IMR-90 (cell line): Measurements from ENCODE around the gene MCRS1. TPM values are rescaled to one million over a fixed set of nuclear protein-coding genes. Genes with fewer than 3 reads are reported as not detected.

ENCODE experiments used
- ATAC-seq: fragments of 200-7000 bp; cut with Tn5 transposase; 2 replicates; pipeline ENCODE4 v1.9.1; 2020; ENCODE audit warnings: low read depth, mild to moderate bottlenecking, moderate library complexity
- BruUV-seq: library from RNA; stranded (reverse); fragments of 400-500 nt; replicated peaks from 2 replicates; lab custom pipeline; 2021; lab: Mats Ljungman, UMichigan
- CTCF ChIA-PET: fragments of 300-600 bp; formaldehyde crosslinking; extraction: SDS; loops from one replicate; lab custom pipeline; 2021; ENCODE audit warnings: antibody characterized with exemption; lab: Yijun Ruan, JAX
- POLR2A ChIA-PET: fragments of 300-600 bp; sonication (Branson Sonifier 250); formaldehyde crosslinking; loops from one replicate; lab custom pipeline; 2022; ENCODE audit warnings: antibody characterized with exemption; ENCODE audit not compliant: unreplicated experiment; lab: Charles Lee
- DNase-seq: peaks from one replicate; pipeline ENCODE4 v3.0.0; 2013
- H2AFZ ChIP-seq: replicated peaks from 2 replicates; pipeline ENCODE3; 2013; ENCODE audit warnings: low read length, mild to moderate bottlenecking; ENCODE audit not compliant: poor library complexity
- H2AK5ac ChIP-seq: 2 replicates; pipeline ENCODE4 v1.6.1; 2013; ENCODE audit warnings: low read depth, low read length, inconsistent platforms
- H2AK9ac ChIP-seq: replicated peaks from 2 replicates; pipeline ENCODE3; 2013; ENCODE audit warnings: mild to moderate bottlenecking, low read depth, low read length, moderate library complexity; ENCODE audit not compliant: poor library complexity
- H2BK120ac ChIP-seq: 2 replicates; pipeline ENCODE4 v1.6.1; 2013; ENCODE audit warnings: low read depth, low read length, inconsistent platforms
- H2BK15ac ChIP-seq: 3 replicates; pipeline ENCODE4 v1.6.1; 2013; ENCODE audit warnings: low read depth, low read length, inconsistent platforms
- H2BK20ac ChIP-seq: 2 replicates; pipeline ENCODE4 v1.6.1; 2013; ENCODE audit warnings: low read depth, mild to moderate bottlenecking, inconsistent platforms, low read length, moderate library complexity
- H2BK5ac ChIP-seq: 2 replicates; pipeline ENCODE4 v1.6.1; 2013; ENCODE audit warnings: mild to moderate bottlenecking, low read depth, low read length, inconsistent platforms; ENCODE audit not compliant: poor library complexity, severe bottlenecking
- H3K14ac ChIP-seq: replicated peaks from 2 replicates; pipeline ENCODE4 v1.6.1; 2013; ENCODE audit warnings: low read depth, low read length, inconsistent platforms
- H3K18ac ChIP-seq: 2 replicates; pipeline ENCODE4 v1.6.1; 2013; ENCODE audit warnings: low read depth, low read length, control low read depth
- H3K23ac ChIP-seq: 2 replicates; pipeline ENCODE4 v1.6.1; 2013; ENCODE audit warnings: low read depth, low read length, inconsistent platforms
- H3K27ac ChIP-seq: 2 replicates; pipeline ENCODE4 v1.5.1; 2013; ENCODE audit warnings: mild to moderate bottlenecking, control low read depth, low read length; ENCODE audit not compliant: insufficient read depth
- H3K27me3 ChIP-seq: 2 replicates; pipeline ENCODE4 v1.6.1; 2013; ENCODE audit warnings: low read length; ENCODE audit not compliant: control insufficient read depth, insufficient read depth
- H3K36me3 ChIP-seq: 2 replicates; pipeline ENCODE4 v1.6.1; 2013; ENCODE audit warnings: low read length, mixed read lengths; ENCODE audit not compliant: control insufficient read depth, insufficient read depth
- H3K4ac ChIP-seq: 2 replicates; pipeline ENCODE4 v1.6.1; 2013; ENCODE audit warnings: low read depth, low read length, inconsistent platforms
- H3K4me1 ChIP-seq: 2 replicates; pipeline ENCODE4 v1.6.1; 2013; ENCODE audit warnings: low read length, mixed read lengths; ENCODE audit not compliant: control insufficient read depth, insufficient read depth
- H3K4me2 ChIP-seq: 2 replicates; pipeline ENCODE4 v1.6.1; 2013; ENCODE audit warnings: low read depth, mild to moderate bottlenecking, control low read depth, low read length, moderate library complexity
- H3K4me3 ChIP-seq: 2 replicates; pipeline ENCODE4 v1.5.1; 2013; ENCODE audit warnings: low read depth, mild to moderate bottlenecking, control low read depth, low read length, moderate library complexity; ENCODE audit not compliant: insufficient read depth
- H3K56ac ChIP-seq: 2 replicates; pipeline ENCODE4 v1.6.1; 2013; ENCODE audit warnings: low read length, inconsistent platforms; ENCODE audit not compliant: insufficient read depth; ENCODE audit errors: extremely low read depth
- H3K79me1 ChIP-seq, 2 experiments: 2 replicates each; pipeline ENCODE4 v1.6.1; 2013; ENCODE audit warnings: low read length in 2 of 2, inconsistent platforms in 1 of 2, low read depth in 1 of 2
- H3K9ac ChIP-seq: 2 replicates; pipeline ENCODE4 v1.6.1; 2013; ENCODE audit warnings: low read depth, low read length, control low read depth
- H3K9me1 ChIP-seq: 2 replicates; pipeline ENCODE4 v1.6.1; 2013; ENCODE audit warnings: low read length, inconsistent platforms; ENCODE audit not compliant: insufficient read depth
- H3K9me3 ChIP-seq: 2 replicates; pipeline ENCODE4 v1.6.1; 2013; ENCODE audit warnings: low read length; ENCODE audit not compliant: control insufficient read depth, insufficient read depth
- H4K20me1 ChIP-seq: 2 replicates; pipeline ENCODE4 v1.6.1; 2013; ENCODE audit warnings: low read length, inconsistent platforms; ENCODE audit not compliant: insufficient read depth
- H4K5ac ChIP-seq: 2 replicates; pipeline ENCODE4 v1.6.1; 2013; ENCODE audit warnings: mild to moderate bottlenecking, low read depth, low read length, control low read depth
- H4K8ac ChIP-seq, 2 experiments: 2 replicates each; pipeline ENCODE4 v1.6.1; 2013; ENCODE audit warnings: low read depth in 2 of 2, low read length in 2 of 2, control low read depth in 1 of 2, inconsistent platforms in 1 of 2
- H4K91ac ChIP-seq: 2 replicates; pipeline ENCODE4 v1.6.1; 2013; ENCODE audit warnings: low read depth, low read length, inconsistent platforms; ENCODE audit not compliant: insufficient read depth
- BHLHE40 ChIP-seq: fragments of 150-350 bp; IDR thresholded peaks from 2 replicates; pipeline ENCODE4 v1.6.1; 2016; ENCODE audit warnings: mild to moderate bottlenecking, low read depth, low read length
- CEBPB ChIP-seq: IDR thresholded peaks from 2 replicates; pipeline ENCODE4 v1.6.1; 2012; ENCODE audit warnings: low read depth, low read length, improper control_type of control experiment
- CHD1 ChIP-seq: IDR thresholded peaks from 2 replicates; pipeline ENCODE4 v1.6.1; 2012; ENCODE audit warnings: low read depth, low read length, improper control_type of control experiment
- CTCF ChIP-seq: conservative IDR thresholded peaks from 2 replicates; pipeline ENCODE4 v1.5.1; 2012; ENCODE audit warnings: mild to moderate bottlenecking, low read depth, low read length, improper control_type of control experiment
- ELK1 ChIP-seq: fragments of 150-350 bp; IDR thresholded peaks from 2 replicates; pipeline ENCODE4 v1.6.1; 2016; ENCODE audit warnings: low read depth, mild to moderate bottlenecking, low read length, moderate library complexity, borderline replicate concordance
- FOS ChIP-seq: fragments of 150-350 bp; IDR thresholded peaks from 2 replicates; pipeline ENCODE4 v1.6.1; 2016; ENCODE audit warnings: low read depth, low read length
- MAFK ChIP-seq: IDR thresholded peaks from 2 replicates; pipeline ENCODE4 v1.6.1; 2012; ENCODE audit warnings: low read depth, low read length, improper control_type of control experiment
- MAZ ChIP-seq: IDR thresholded peaks from 2 replicates; pipeline ENCODE4 v1.6.1; 2012; ENCODE audit warnings: low read depth, mild to moderate bottlenecking, low read length, improper control_type of control experiment, moderate library complexity, borderline replicate concordance
- MXI1 ChIP-seq: IDR thresholded peaks from 2 replicates; pipeline ENCODE4 v1.6.1; 2012; ENCODE audit warnings: low read depth, mild to moderate bottlenecking, low read length, moderate library complexity, borderline replicate concordance
- NFE2L2 ChIP-seq: fragments of 150-350 bp; IDR thresholded peaks from 2 replicates; pipeline ENCODE4 v1.6.1; 2016; ENCODE audit warnings: low read depth, mild to moderate bottlenecking, low read length
- POLR2A ChIP-seq: IDR thresholded peaks from 2 replicates; pipeline ENCODE4 v1.6.1; 2012; ENCODE audit warnings: mild to moderate bottlenecking, low read depth, low read length
- RAD21 ChIP-seq: IDR thresholded peaks from 2 replicates; pipeline ENCODE4 v1.6.1; 2012; ENCODE audit warnings: low read length, improper control_type of control experiment
- RCOR1 ChIP-seq: IDR thresholded peaks from 2 replicates; pipeline ENCODE4 v1.6.1; 2012; ENCODE audit warnings: mild to moderate bottlenecking, low read length, improper control_type of control experiment; ENCODE audit not compliant: insufficient replicate concordance
- RFX5 ChIP-seq: IDR thresholded peaks from 2 replicates; pipeline ENCODE4 v1.8.0; 2012; ENCODE audit warnings: low read depth, mild to moderate bottlenecking, low read length, moderate library complexity
- SMC3 ChIP-seq: fragments of 150-350 bp; IDR thresholded peaks from 2 replicates; pipeline ENCODE4 v1.6.1; 2016; ENCODE audit warnings: low read depth, mild to moderate bottlenecking, antibody characterized with exemption, low read length, moderate library complexity
- USF2 ChIP-seq: fragments of 150-350 bp; IDR thresholded peaks from 2 replicates; pipeline ENCODE4 v1.6.1; 2017; ENCODE audit warnings: mild to moderate bottlenecking, antibody characterized with exemption, low read length, low read depth
- WGBS, 2 experiments: methylation state at CpG; one replicate each; pipeline versions ENCODE4 v1.1.5 to v1.1.7; 2013; ENCODE audit warnings: missing lambda C conversion rate in 2 of 2; ENCODE audit not compliant: insufficient read length in 1 of 2; ENCODE audit errors: extremely low coverage in 2 of 2; 5-methylcytosine and 5-hydroxymethylcytosine counted together
- dilution Hi-C: fragments of 300-500 bp; cut with HindIII; formaldehyde crosslinking; loops from one replicate; pipeline ENCODE4 v1.14.3; 2018; ENCODE audit warnings: low sequenced_read_pairs; ENCODE audit not compliant: unreplicated experiment
- in situ Hi-C: fragments of 300-500 bp; cut with MboI; formaldehyde crosslinking; loops from 3 replicates; pipeline ENCODE4 v1.14.3; 2019; ENCODE audit warnings: low sequenced_read_pairs, inconsistent platforms, mixed read lengths
- intact Hi-C: fragments of 100-400 bp; cut with micrococcal nuclease; formaldehyde crosslinking; loops from 2 replicates; pipeline ENCODE4 v1.10.0; 2022
- polyA plus RNA-seq, 3 experiments: library from polyadenylated mRNA; depleted of rRNA; stranded (reverse); fragments of >200 nt; gene quantifications; 2 replicates each; pipeline ENCODE4 v1.2.3, GENCODE V29; 2012; ENCODE audit warnings: low replicate concordance in 1 of 3
- total RNA-seq: library from RNA; depleted of rRNA; stranded (reverse); fragments of >200 nt; gene quantifications from 2 replicates; pipeline ENCODE4 v1.2.3, GENCODE V29; 2012

MCRS1 gene
- total and polyA plus RNA-seq, 2 of the 4 experiments (the other 2 are of a cell fraction): 72.9 to 73.2 TPM

GRCh38 chr12:49604856-49605255 lies 36.9 kb upstream of the MCRS1 start:
- BruUV-seq: no TSS peak
- ChIA-PET POLR2A (no interaction called here), CTCF (no interaction called here)
- Histone ChIP-seq H4K8ac (no peak overlapping the region), H3K56ac (no peak overlapping the region), H3K4me1 (no peaks in the 10 kb centered on the region), H3K9me3 (no peaks in the 10 kb centered on the region), H2AK9ac (no peak overlapping the region), H2AK5ac (no peak overlapping the region), H3K14ac (no peak overlapping the region), H3K23ac (no peak overlapping the region), H4K5ac (no peak overlapping the region), H3K27me3 (no peaks in the 10 kb centered on the region), H4K91ac (no peak overlapping the region), H3K18ac (no peak overlapping the region), H2BK15ac (no peak overlapping the region), H3K4ac (no peak overlapping the region), H2BK120ac (no peak overlapping the region), H3K4me2 (no peak overlapping the region), H3K9ac (no peak overlapping the region), H2BK5ac (no peak overlapping the region), H3K27ac (no peak overlapping the region), H2BK20ac (no peak overlapping the region), H4K20me1 (no peaks in the 10 kb centered on the region), H3K4me3 (no peak overlapping the region), H3K36me3 (no peaks in the 10 kb centered on the region), H3K9me1 (no peaks in the 10 kb centered on the region; the same call in 1 of the 2 replicates), H2AFZ (no peak overlapping the region), H3K79me1 (no peaks in the 10 kb centered on the region)
- in situ Hi-C loops (no loop called here), intact Hi-C loops (no loop called here), dilution Hi-C loops (no loop called here)
- TF ChIP-seq CEBPB (no peak), MAFK (no peak), POLR2A (no peak), RFX5 (no peak), NFE2L2 (no peak), ELK1 (no peak), RAD21 (no peak), FOS (no peak), MXI1 (no peak), BHLHE40 (no peak), CTCF (no peak), RCOR1 (no peak), MAZ (no peak), SMC3 (no peak), CHD1 (no peak), USF2 (no peak)
- WGBS, 2 experiments: no CpG with 5 or more reads among the region's 5 CpGs
- DNase-seq (no peak), ATAC-seq (no peak)
